ENCODE data around the gene FRMD4A.

- TF ChIP-seq CTCF (IDR thresholded peaks at IDR 0.05; ENCODE audit: insufficient read depth, low read length) (no peak), GABPA (IDR thresholded peaks at IDR 0.05; ENCODE audit: low read depth) (no peak), POLR2AphosphoS5 (IDR thresholded peaks at IDR 0.05; ENCODE audit: low read depth) (no peak), SPI1 (IDR thresholded peaks at IDR 0.05; ENCODE audit: borderline replicate concordance, low read depth) (no peak), REST (IDR thresholded peaks at IDR 0.05; ENCODE audit: insufficient replicate concordance, low read depth) (no peak)
Observed at GRCh38 chr10:13651969-13652720, 678.6 kb downstream of the FRMD4A start.

All from HL-60 (cell line).